Nephron (organoid): ENCODE data around the gene RAF1.
A peak's percentile ranks its signal among the peaks of the same experiment; 100 is the strongest.
"Not testable (repeated sequence)": the region's sequence is repeated elsewhere in the genome, so short reads cannot be mapped to it uniquely, and the experiment has no call there.

Experiments used
- H3K27ac Mint-ChIP-seq, 3 experiments: 2 replicates each; pipeline ENCODE4 v1.8.0; 2020; ENCODE audit warnings: mixed read lengths in 3 of 3, mild to moderate bottlenecking in 2 of 3, moderate library complexity in 1 of 3
- H3K27me3 Mint-ChIP-seq: 2 replicates; pipeline ENCODE4 v1.8.0; 2021; ENCODE audit warnings: low read depth, mild to moderate bottlenecking, moderate library complexity, mixed read lengths
- H3K36me3 Mint-ChIP-seq: 2 replicates; pipeline ENCODE4 v1.8.0; 2020; ENCODE audit warnings: low read depth, mixed read lengths
- H3K4me1 Mint-ChIP-seq: 2 replicates; pipeline ENCODE4 v1.8.0; 2020; ENCODE audit warnings: mixed read lengths
- H3K4me3 Mint-ChIP-seq, 3 experiments: 2 replicates each; pipeline ENCODE4 v1.8.0; 2020; ENCODE audit warnings: mild to moderate bottlenecking in 3 of 3, mixed read lengths in 3 of 3, moderate library complexity in 2 of 3
- H3K9me3 Mint-ChIP-seq: 2 replicates; pipeline ENCODE4 v1.8.0; 2020; ENCODE audit warnings: mixed read lengths
- CTCF ChIP-seq, 3 experiments: fragments of 200-600 bp; sonication (generic); IDR thresholded peaks; one replicate each; pipeline ENCODE4 v1.5.0; 2021; ENCODE audit warnings: antibody characterized with exemption in 3 of 3; ENCODE audit not compliant: unreplicated experiment in 3 of 3

RAF1 gene

GRCh38 chr3:12545473-12545791 lies 118.5 kb downstream of the RAF1 start, which contains the start of gene MKRN2OS:
Gene MKRN2OS, minus strand, starts transcription at chr3:12545499. Its CDS starts 35 bp downstream, at chr3:12545464.
- TF ChIP-seq CTCF (IDR thresholded peaks at IDR 0.05; ENCODE audit: unreplicated experiment in 3 of 3) = no peak
- H3K27me3 Mint-ChIP-seq = no peaks in the 10 kb centered on the region
- H3K9me3 Mint-ChIP-seq = no peaks in the 10 kb centered on the region
- H3K4me3 Mint-ChIP-seq = peak within 1 kb of the TSS; percentile 46 to 71 (median 55)
- no peaks in the 10 kb centered on the region for H3K36me3 Mint-ChIP-seq
- H3K4me1 Mint-ChIP-seq = peaks cover 9% of the 10 kb centered on the region
- H3K27ac Mint-ChIP-seq = peak within 1 kb of the TSS; percentile 48 to 86 (median 76)

- Mint-ChIP-seq H3K36me3 (no peaks in the 10 kb centered on the region), H3K27me3 (no peaks in the 10 kb centered on the region), H3K4me3 (peak overlapping the region; percentile 46 to 71 (median 55)), H3K9me3 (no peaks in the 10 kb centered on the region), H3K27ac (peak overlapping the region; percentile 48 to 86 (median 76)), H3K4me1 (peaks cover 9% of the 10 kb centered on the region)
- no peak for TF ChIP-seq CTCF (IDR thresholded peaks at IDR 0.05; ENCODE audit: unreplicated experiment in 3 of 3)
Measured at GRCh38 chr3:12544652-12545472, 119.1 kb downstream of the RAF1 start.

GRCh38 chr3:12543497-12543896 lies 120.4 kb downstream of the RAF1 start:
- not testable (repeated sequence) for H3K9me3 Mint-ChIP-seq, H3K4me1 Mint-ChIP-seq, H3K27me3 Mint-ChIP-seq, H3K4me3 Mint-ChIP-seq, H3K36me3 Mint-ChIP-seq, H3K27ac Mint-ChIP-seq

GRCh38 chr3:12541625-12542024 lies 122.3 kb downstream of the RAF1 start:
- Mint-ChIP-seq H3K27me3 (no peaks in the 10 kb centered on the region), H3K27ac (no peak overlapping the region), H3K4me1 (peaks cover 9% of the 10 kb centered on the region), H3K9me3 (no peaks in the 10 kb centered on the region), H3K4me3 (no peak overlapping the region), H3K36me3 (no peaks in the 10 kb centered on the region)
- TF ChIP-seq CTCF (IDR thresholded peaks at IDR 0.05; ENCODE audit: unreplicated experiment in 3 of 3) = peak in 1 of 3 experiments; percentile 29

- Mint-ChIP-seq H3K36me3 (peaks cover 9% of the 10 kb centered on the region), H3K9me3 (no peaks in the 10 kb centered on the region), H3K27me3 (no peaks in the 10 kb centered on the region), H3K4me1 (no peaks in the 10 kb centered on the region), H3K4me3 (no peak overlapping the region), H3K27ac (peak overlapping the region in 1 of 3 experiments; percentile 55)
- peak; percentile 14 to 20 (median 18) for TF ChIP-seq CTCF (IDR thresholded peaks at IDR 0.05; ENCODE audit: unreplicated experiment in 3 of 3)
Measured at GRCh38 chr3:12536423-12536822, 127.5 kb downstream of the RAF1 start.
